Amniotic epithelial cell (primary cell): Measurements from ENCODE around the gene PLPP3.
A peak's percentile ranks its signal among the peaks of the same experiment; 100 is the strongest.
"Not testable (repeated sequence)": the region's sequence is repeated elsewhere in the genome, so short reads cannot be mapped to it uniquely, and the experiment has no call there.

Experiments used
- DNase-seq: peaks from one replicate; pipeline ENCODE4 v3.0.0-alpha.2; 2010; ENCODE audit warnings: low read depth

Gene PLPP3

DNA sequence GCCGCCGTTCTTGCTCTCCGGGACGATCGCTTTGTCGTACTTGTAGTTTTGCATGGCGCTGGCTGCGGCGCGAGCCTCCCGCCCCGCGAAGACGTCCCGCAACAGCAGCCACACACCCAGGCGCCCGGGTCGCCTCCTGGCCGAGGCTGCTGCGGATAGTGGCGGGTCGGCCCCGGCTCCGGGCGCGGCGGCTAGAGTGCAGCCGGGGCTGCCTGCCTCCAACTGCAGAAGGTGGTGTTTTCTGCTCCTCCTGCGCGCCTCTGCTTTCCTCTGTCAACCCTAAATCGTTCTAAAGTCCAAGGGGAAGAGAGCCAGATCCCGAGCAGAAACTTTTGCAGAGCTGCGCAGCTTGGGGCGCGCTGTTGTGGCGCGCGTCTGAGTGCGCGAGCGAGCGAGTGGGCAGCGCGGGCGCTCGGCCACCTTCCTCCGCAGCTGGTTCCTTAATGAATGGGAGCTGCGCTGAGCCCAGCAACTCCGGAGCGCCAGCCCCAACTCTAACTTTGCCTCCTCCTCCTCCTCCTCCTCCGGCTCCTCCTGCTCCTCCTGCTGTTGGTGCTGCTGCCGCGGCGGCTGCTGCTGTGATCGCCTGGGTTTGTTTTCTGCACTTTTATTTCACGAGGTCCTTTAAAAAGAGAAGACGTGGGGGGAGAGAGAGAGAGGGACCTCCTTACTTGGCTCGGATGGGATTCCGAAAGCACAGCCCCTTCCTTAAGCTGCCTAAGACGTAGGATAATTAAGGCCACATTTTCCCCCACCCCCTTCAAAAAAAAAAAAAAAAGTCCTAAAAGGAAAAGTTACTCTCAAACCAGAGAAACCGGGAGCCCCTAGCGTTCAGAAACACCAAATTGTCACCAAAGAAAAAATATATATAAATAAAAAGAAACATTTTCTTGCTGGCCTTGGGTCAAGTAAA lies at the start of gene PLPP3:
Gene PLPP3 (minus strand): TSS at position 601 of the 913 bp plus-strand sequence. CDS start 547 bp downstream, at position 54.
- DNase-seq, result peak; percentile 89

DNA sequence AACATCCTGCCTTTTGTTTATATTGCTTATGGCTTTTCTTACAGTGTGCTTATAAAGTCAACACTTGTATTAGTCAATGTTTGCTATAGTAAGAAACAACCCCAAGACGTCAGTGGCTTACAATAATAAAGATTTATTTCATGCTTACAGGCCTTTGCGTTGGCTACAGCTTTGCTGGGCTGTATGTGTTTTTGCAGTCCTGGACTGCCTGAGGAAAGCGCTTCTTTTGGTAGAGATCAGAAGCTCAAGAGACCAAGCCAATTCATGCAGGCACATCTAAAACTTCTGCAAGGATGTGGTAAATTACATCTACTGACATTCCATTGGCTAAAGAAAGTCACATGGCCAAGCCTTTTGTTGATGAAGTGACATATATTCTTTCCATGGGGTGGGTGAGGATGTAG lies 48.3 kb upstream of the PLPP3 start:
- DNase-seq, result no peak

DNA sequence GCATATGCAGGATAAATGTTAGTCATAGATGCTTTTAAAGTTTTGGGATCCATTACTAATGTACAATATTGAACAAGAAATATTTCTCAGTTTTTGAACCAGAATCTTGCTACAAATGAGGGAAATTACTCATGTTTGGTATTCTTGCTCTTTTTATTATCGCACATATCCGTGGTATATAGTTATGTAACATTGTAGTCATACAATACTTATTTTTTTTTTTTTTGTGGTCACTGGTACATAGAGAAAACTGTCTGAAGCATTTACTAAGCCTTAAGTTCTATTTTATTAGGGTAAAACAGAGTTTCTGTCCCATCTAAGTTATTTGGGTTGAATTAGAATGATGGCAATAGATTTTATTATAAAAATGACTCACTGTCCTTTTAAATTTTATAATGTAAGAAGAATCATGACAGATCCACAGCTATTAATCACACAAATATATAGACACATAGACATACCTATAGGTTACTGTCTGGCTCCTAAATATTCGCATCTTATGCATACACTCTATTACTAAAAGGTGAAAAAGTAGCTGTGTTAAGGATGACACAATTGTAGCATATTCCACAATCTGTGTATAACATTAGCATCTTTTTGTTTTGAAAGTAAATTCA lies 47.8 kb upstream of the PLPP3 start:
- peak; percentile 9 for DNase-seq

DNA sequence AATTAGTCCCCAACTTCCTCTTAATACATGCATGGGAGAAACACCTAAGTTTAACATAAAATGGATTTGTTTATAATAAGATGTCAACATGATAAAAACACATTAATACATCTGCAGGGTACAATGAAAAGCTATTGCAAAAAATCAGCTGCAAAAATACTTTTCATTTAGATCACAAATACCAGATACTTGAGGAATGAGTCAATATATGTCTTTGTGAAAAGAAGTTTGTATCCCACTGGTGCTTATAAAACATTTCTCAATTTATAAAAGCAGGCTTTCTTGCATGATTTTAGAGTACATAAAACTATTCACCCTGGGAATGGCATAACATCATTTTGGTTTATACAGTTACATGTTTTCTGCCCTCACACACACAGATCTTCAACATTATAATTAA lies 47.2 kb upstream of the PLPP3 start:
- peak; percentile 12 for DNase-seq

DNA sequence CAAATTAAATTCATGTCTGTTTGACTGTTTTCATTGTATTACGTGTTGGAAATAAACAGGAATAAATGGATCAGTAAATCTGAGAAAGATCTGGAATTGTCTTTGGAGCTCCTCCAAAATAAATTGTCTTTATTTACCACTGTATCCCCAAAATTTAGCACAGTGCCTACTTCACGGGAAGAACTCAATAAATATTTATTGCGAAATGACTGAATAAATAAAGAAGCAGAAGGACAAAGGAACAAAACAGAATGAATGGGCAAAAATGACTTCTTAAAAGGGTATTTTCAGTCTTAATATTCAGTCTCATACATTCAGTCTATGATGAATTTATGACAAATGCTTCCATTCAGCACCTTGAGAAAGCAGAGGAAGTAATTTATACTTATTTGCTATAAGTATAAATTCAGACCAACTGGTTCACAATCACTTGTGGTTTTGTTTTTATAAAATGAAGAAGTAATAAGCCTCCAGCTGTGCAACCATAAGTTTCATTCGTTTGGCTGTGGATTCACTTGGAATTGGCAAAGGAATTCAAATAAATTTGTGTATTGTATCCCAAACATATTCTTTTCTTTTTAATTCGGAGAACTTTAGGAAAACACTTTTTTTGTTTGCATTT lies 46.6 kb upstream of the PLPP3 start:
- DNase-seq, result no peak

DNA sequence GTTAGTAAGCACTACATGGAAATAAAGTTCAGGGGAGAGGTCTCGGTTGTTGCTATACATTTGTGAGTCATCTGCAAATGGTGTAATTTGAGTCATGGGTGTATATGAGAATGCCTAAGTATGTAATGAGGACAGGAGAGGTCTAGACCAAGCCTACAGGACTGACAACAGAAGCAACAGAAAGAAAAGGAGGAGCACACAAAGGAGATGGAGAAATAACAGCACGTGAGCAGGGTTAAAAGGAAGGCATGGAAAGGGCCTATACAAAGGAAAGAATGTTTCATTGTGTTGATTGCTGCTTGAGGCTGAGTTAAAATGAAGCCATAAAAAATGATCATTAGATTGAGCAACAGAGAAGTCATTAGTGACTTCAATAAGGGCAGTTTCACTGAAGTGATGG lies 37.8 kb upstream of the PLPP3 start:
- DNase-seq, result peak; percentile 4

DNA sequence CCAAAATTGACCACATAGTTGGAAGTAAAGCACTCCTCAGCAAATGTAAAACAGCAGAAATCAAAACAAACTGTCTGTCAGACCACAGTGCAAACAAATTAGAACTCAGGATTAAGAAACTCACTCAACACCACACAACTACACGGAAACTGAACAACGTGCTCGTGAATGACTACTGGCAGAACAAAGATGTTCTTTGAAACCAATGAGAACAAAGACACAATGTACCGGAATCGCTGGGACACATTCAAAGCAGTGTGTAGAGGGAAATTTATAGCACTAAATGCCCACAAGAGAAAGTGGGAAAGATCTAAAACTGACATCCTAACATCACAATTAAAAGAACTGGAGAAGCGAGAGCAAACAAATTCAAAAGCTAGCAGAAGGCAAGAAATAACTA lies 31.4 kb upstream of the PLPP3 start:
- not testable (repeated sequence) for DNase-seq

DNA sequence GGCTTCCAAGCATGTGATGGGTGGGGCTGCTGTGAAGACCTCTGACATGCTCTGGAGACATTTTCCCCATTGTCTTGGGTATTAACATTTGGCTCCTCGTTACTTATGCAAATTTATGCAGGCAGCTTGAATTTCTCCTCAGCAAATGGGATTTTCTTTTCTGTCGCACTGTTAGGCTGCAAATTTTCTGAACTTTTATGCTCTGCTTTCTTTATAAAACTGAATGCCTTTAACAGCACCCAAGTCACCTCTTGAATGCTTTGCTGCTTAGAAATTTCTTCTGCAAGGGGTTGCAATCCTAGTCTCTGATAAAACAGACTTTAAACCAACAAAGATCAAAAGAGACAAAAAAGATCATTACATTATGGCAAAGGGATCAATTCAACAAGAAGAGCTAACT lies 30.7 kb upstream of the PLPP3 start:
- DNase-seq, result not testable (repeated sequence)

DNA sequence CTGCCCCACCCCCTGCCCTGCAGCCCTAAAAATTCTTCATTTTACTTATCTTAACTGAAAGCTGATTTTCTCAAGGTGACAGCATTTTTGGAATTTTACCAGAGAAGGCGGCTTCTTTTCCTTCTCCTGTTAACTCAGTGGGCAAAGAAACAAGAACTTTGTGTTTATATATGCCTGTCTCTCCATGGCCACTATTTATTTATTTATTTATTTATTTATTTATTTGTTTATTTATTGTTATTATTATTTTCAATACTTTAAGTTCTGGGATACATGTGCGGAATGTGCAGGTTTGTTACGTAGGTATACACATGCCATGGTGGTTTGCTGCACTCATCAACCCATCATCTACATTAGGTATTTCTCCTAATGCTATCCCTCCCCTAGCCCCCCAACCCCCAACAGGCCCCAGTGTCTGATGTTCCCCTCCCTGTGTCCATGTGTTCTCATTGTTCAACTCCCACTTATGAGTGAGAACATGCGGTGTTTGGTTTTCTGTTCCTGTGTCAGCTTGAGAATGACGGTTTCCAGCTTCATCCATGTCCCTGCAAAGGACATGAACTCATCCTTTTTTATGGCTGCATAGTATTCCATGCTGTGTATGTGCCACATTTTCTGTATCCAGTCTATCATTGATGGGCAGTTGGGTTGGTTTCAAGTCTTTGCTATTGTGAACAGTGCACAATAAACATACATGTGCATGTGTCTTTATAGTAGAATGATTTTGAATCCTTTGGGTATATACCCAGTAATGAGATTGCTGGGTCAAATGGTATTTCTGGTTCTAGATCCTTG lies 16.2 kb upstream of the PLPP3 start:
- DNase-seq, result not testable (repeated sequence)

DNA sequence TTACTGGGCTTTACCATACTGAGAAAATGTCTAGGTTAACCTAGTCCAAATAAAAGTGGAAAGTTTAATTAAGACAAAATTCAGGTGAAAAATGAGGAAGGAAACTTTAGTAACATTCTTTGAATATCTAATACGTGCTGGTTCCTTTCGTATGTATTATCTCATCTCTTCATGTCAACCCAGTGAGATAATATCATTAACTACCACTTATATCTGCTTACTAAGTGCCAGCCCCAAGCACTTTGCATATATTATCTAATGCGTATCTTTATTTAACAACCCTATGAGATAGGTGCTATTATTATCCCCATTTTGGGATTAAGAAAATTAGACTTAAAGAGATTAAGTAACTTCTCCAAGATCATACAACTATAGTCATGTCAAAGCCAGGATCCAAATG lies 12.5 kb upstream of the PLPP3 start:
- DNase-seq, result no peak

DNA sequence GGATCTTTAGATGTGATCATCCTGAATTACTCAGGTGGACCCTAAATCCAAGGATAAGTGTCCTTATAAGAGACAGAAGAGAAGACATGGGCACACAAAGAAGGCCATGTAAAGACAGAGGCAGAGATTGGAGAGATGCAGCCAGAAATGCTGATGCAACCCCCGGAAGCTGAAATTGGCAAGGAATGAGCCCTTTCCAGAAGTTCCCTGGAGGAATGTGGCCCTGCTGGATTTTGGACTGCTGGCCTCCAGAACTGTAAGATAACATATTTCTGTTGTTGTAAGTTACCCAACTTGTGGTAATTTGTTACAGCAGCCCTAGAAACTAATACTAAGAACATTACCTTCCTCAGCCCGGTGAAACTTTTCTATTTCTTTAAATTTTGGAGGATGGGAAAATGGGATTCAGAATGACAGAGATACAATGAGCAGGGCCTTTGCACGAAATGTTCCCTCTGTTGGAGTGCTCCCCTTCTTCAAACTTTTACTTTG lies 11.2 kb upstream of the PLPP3 start:
- DNase-seq, result no peak

DNA sequence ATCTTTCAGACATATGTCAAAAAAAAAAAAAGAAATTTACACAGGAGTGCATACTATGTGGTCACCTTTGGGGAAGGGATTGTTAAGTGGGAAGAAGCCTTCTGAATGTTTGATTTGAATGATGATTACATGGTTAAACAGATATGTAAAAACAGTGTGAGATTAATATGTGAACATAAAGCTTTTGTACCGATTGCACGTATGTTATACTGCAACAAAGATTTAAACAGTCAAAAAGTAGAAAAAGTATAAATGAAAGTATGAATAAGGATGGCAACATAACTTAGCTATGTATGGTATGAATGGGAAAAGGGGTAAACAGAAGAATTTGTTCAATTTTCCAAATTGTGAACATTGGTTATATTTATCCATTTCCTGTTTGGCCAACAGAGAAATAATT lies 10.0 kb upstream of the PLPP3 start:
- no peak for DNase-seq

DNA sequence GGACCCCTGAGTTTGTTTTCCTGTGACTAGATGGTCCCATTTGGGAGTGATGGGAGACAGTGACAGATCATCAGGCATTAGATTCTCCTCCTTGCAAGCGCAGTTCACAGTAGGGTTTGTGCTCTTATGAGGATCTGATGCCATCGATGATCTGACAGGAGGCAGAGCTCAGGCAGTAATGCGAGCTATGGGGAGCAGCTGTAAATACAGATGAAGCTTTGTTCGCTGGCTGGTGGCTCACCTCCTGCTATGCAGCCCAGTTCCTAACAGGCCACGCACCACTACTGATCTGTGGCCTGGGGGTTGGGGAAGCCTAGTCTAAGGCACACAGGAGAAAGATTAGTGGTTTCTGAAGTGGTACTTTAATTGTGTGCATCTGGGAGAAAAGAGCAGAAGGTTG lies 7.1 kb upstream of the PLPP3 start:
- no peak for DNase-seq

DNA sequence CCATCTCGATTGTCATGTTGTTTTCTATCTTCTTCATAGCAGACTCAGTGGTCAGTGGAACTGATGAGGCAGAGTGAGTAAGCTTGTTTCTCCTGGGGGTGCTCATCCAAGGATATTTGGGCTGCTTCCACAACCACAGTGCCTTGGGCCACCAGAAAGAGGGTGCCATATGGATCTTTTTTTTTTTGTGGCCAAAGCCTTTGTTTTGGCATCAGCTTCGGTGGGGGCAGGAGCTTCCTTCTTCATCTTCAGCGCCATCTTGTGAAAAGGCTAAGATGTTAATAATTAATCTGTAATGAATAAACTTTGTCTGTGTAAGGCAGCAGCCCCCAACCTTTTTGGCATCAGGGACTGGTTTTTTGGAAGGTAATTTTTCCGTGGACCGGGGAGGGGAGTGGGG lies 6.6 kb upstream of the PLPP3 start:
- no peak for DNase-seq

DNA sequence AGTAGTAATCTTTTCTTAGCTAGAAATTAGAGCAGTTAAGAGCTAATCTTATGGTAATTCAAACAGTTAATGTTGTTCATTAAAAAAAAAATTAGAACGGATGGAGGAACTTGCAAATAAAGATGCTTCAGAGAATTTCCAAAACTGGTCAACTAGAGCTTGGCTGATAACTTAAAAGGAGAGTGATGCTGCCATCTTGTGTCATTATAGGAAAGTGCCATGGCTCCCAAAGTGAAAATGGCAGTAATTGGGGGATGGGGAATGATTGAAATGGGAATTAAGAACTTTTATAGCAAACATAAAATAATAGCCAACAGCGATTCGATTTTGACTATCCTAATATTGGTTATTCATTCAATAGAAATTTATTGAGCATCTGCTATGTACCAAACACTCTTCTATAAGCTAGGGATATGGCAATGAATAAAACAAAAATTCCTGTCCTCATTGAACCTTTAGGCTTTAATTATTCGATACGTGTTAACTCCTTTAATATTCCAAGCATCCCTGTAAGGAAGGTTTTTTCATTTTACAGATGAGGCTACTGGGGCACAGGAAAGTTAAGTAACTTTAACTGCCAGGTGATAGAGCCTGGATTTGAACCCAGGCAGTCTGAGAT lies 5.7 kb upstream of the PLPP3 start:
- DNase-seq, result peak; percentile 64

DNA sequence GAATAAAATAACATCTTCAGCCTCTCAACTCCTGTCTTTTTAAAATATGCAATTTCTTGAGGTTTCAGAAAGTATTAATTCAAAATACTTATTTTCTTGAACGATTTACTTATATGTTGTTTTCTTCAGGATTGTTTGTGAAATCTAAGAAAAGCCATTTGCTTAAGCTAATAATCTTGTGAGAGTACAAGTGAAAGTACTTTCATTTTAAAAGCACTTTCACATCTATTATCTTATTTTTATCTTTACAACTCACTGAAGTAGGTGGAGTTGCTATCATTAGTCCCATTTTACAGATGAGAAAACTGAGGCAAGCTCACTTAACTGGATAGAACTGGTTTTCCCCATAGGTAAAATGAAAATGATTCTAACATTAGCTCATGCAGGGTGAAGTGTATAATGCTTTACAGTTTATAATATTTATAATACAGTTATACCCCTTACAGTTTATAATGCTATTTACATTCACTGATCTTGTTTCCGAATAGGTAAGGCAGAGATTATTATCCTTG lies 4.7 kb upstream of the PLPP3 start:
- DNase-seq, result no peak

DNA sequence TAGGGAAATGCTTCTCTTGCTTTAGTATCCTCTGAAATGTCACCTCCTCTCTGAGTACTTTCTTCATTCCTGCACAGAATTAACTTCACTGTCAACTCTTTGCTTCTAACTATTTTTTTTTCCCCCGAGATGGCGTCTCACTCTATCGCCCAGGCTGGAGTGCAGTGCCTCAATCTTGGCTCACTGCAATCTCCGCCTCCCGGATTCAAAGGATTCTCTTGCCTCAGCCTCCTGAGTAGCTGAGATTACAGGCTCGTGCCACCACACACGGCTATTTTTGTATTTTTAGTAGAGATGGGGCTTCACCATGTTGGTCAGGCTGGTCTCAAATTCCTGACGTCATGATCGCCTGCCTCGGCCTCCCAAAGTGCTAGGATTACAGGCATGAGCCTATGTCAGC lies 1.4 kb upstream of the PLPP3 start:
- no peak for DNase-seq

DNA sequence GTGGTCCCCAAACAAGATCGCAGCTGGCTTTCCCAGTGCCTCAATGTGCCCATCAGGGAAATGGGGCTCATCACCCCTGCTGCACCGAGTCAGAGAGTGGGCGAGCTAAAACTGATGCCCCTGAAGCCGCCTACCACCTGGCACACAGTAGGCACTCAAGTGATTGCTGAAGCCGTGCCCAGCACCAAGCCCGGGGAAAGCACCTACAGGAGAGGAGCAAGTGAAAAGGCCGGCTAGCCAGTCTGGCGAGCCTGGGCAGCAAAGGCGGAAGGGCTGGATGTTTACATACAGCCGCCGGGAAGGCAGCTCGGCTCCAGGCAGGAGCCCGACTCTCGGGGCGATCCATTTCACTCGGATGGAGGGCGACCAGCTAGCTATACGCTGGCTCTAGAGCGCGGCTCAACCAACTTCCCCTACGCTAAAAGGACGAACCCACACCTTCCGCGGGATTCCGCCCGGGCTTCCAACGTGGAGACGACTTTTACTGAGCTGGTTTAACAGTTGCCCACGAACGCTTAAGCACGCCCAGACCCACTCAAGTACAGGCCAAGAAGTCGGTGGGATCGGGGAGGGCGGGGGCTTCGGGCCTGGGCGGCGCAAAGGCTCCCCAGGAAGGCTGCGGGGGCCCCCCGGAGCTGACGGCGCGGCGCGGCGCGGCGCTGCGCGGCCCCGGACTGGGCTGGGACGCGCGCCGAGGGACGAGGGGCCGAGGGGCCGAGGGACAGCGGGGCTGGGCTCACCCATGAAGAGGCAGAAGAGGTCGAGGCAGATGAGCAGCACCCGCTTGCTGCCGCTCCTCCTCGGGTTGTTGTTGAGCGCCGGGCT lies 1.0 kb downstream of the PLPP3 start:
- peak; percentile 57 for DNase-seq

DNA sequence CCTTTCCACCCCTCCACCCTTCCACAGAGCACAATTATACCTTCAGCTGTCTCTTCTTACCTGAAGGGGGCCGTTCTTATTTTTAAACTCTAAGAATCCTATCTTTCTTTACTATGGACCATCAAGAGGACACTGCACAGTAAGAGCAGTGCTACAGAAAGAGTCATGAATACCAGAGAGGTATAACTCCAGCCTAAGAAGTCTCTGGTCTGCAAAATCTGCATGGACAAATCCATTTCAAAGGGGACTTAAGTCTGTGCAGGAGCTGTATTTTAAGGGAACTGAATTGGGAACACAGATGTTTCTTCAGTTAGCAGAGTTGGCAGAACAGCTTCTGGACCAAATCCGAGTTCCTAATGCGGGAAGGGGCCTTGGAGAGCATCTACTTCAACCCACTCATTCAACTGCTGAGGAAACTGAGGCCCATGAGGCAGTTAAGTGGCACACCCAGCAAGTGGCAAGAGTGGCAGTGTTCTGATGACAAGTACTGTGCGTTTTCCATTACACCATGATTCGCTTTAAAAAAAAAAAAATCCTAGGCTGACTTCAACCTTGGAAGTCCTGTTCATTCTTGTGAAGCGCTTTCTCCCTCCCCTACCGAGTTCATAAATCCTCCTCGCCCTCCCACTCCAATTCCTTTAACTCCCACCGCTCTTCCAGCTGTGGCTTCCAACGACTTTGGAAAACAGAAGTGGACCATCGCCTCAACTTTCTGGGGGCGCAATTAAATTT lies 1.8 kb downstream of the PLPP3 start:
- DNase-seq, result no peak

DNA sequence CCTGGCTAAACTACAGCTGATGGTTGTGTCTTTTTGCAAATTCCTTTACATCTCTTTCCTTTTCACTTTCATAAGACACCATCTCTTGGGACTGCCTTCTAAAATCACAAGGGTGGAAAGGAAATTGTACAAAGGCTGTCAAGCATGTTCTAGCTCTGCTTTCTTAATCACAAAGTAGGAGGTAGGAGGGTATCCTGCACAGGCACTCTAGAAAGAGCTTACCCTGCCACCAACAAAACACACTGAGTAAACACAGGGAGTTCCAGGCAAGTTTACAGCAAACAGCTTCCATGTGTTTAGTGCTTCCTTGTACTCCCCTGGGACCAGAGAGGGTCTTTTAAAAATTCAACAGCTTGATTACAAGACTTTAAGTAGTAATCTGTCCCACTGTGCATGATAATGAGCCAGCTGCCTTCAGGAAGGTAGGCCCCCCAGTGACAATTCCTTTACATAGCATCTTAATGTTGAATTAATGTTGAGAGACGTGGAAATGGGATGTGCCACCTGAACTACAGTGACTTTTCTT lies 2.4 kb downstream of the PLPP3 start:
- DNase-seq, result no peak
